Sigmoid colon (tissue), 7 donors: ENCODE measurements around the gene LAMA1. TPM values are rescaled to one million over a fixed set of nuclear protein-coding genes. Genes with fewer than 3 reads are reported as not detected.
A peak's percentile ranks its signal among the peaks of the same experiment; 100 is the strongest.

Experiments
- DNase-seq: peaks from one replicate; pipeline ENCODE4 v3.0.0-alpha.2; 2019
- H3K27ac ChIP-seq, 4 donors: fragments of 200-600 bp; sonication (generic); one replicate each; pipeline ENCODE4 v1.5.1; 2016 to 2019; ENCODE audit warnings: mild to moderate bottlenecking in 1 of 4
- H3K27me3 ChIP-seq, 3 donors: fragments of 200-600 bp; sonication (generic); one replicate each; pipeline ENCODE4 v1.5.1; 2019; ENCODE audit warnings: mild to moderate bottlenecking in 1 of 3
- H3K36me3 ChIP-seq, 4 donors: fragments of 200-600 bp; sonication (generic); one replicate each; pipeline ENCODE4 v1.5.1; 2016 to 2019
- H3K4me1 ChIP-seq, 4 donors: fragments of 200-600 bp; sonication (generic); one replicate each; pipeline ENCODE4 v1.5.1; 2017 to 2019
- H3K4me3 ChIP-seq, 4 donors: fragments of 200-600 bp; sonication (generic); one replicate each; pipeline ENCODE4 v1.5.1; 2017 to 2019; ENCODE audit warnings: mild to moderate bottlenecking in 2 of 4, moderate library complexity in 1 of 4
- H3K9me3 ChIP-seq, 4 donors: fragments of 200-600 bp in 3 of 4; sonication (generic) in 3 of 4; one replicate each; pipeline versions ENCODE4 v1.5.1 to v1.6.1; 2013 to 2019
- CTCF ChIP-seq, 4 experiments: fragments of 450-650 bp in 3 of 4; fragments of 200-600 bp in 1 of 4; IDR thresholded peaks; one replicate each; pipeline ENCODE4 v1.5.1; 2016 to 2019; ENCODE audit warnings: antibody characterized with exemption in 4 of 4, mild to moderate bottlenecking in 3 of 4, moderate library complexity in 2 of 4
- EP300 ChIP-seq, 4 donors: sonication (generic); formaldehyde crosslinking; IDR thresholded peaks; one replicate each; pipeline ENCODE4 v1.6.1; 2017; ENCODE audit warnings: antibody characterized with exemption in 4 of 4
- POLR2A ChIP-seq, 2 donors: fragments of 450-650 bp; IDR thresholded peaks; one replicate each; pipeline ENCODE4 v1.6.1; 2016; ENCODE audit warnings: antibody characterized with exemption in 2 of 2, mild to moderate bottlenecking in 2 of 2, moderate library complexity in 2 of 2
- POLR2AphosphoS5 ChIP-seq, 4 donors: sonication (generic); formaldehyde crosslinking; IDR thresholded peaks; one replicate each; pipeline ENCODE4 v1.6.1; 2017; ENCODE audit warnings: antibody characterized with exemption in 4 of 4
- WGBS, 2 donors: extraction: QIAGEN DNeasy Blood & Tissue Kit; methylation state at CpG; one replicate each; pipeline ENCODE4 v1.1.7; 2013; 5-methylcytosine and 5-hydroxymethylcytosine counted together
- intact Hi-C: fragments of 100-400 bp; cut with DNase I; formaldehyde crosslinking; loops from one replicate; pipeline ENCODE4 v1.15.1; 2023
- polyA plus RNA-seq, 3 donors: library from polyadenylated mRNA; stranded (reverse); fragments of 200-250 nt; gene quantifications; one replicate each; pipeline ENCODE4 v1.2.3, GENCODE V29; 2013
- total RNA-seq, 4 donors: library from RNA; depleted of rRNA; stranded (reverse); fragments of >200 nt; gene quantifications; one replicate each; pipeline ENCODE4 v1.1.0, GENCODE V29; 2016
- donor health status: healthy with polysubstance abuse.
- donor health status: Bipolar disorder and iron deficiency.
- donor health status: healthy.

Gene LAMA1
- total and polyA plus RNA-seq, 7 donors, result 0.27 to 19.2 (median 1.4) TPM

GRCh38 chr18:7023581-7023980 lies 94.0 kb downstream of the LAMA1 start:
- Histone ChIP-seq H3K9me3 (no peaks in the 10 kb centered on the region), H3K4me3 (no peak overlapping the region), H3K36me3 (no peaks in the 10 kb centered on the region), H3K27ac (no peak overlapping the region), H3K27me3 (no peaks in the 10 kb centered on the region), H3K4me1 (no peaks in the 10 kb centered on the region)
- no peak for DNase-seq
- intact Hi-C loops, result no loop called here
- 85 to 90% methylated on average over 7 of the region's 7 CpGs for whole genome bisulfite sequencing, 2 donors
- TF ChIP-seq POLR2A (IDR thresholded peaks at IDR 0.05) (no peak), EP300 (IDR thresholded peaks at IDR 0.05) (no peak), POLR2AphosphoS5 (IDR thresholded peaks at IDR 0.05) (no peak)

- 81 to 90% methylated on average over 19 of the region's 19 CpGs for WGBS, 2 donors
- Histone ChIP-seq H3K4me3 (no peak overlapping the region), H3K27ac (no peak overlapping the region), H3K9me3 (no peaks in the 10 kb centered on the region), H3K27me3 (no peaks in the 10 kb centered on the region), H3K4me1 (no peaks in the 10 kb centered on the region), H3K36me3 (no peaks in the 10 kb centered on the region)
- TF ChIP-seq POLR2AphosphoS5 (IDR thresholded peaks at IDR 0.05), result no peak
- TF ChIP-seq POLR2A (IDR thresholded peaks at IDR 0.05), result no peak
- no peak for TF ChIP-seq CTCF (IDR thresholded peaks at IDR 0.05)
- TF ChIP-seq EP300 (IDR thresholded peaks at IDR 0.05), result no peak
- DNase-seq, result no peak
- intact Hi-C loops, result no loop called here
These were observed 94.5 kb downstream of the LAMA1 start for GRCh38 chr18:7023063-7023580.

- Histone ChIP-seq H3K27me3 (no peaks in the 10 kb centered on the region), H3K4me3 (no peak overlapping the region), H3K9me3 (no peaks in the 10 kb centered on the region), H3K4me1 (no peaks in the 10 kb centered on the region), H3K27ac (no peak overlapping the region), H3K36me3 (no peaks in the 10 kb centered on the region)
- intact Hi-C loops, result no loop called here
- TF ChIP-seq POLR2A (IDR thresholded peaks at IDR 0.05), result no peak
- peak in 1 of 4 experiments; percentile 36 for TF ChIP-seq CTCF (IDR thresholded peaks at IDR 0.05)
- no peak for DNase-seq
- 41 to 64% methylated on average over 16 of the region's 16 CpGs for WGBS, 2 donors
These were observed 95.4 kb downstream of the LAMA1 start for GRCh38 chr18:7021994-7022840.

GRCh38 chr18:7020995-7021777 lies 96.4 kb downstream of the LAMA1 start:
- Histone ChIP-seq H3K4me1 (no peaks in the 10 kb centered on the region), H3K9me3 (no peaks in the 10 kb centered on the region), H3K27me3 (no peaks in the 10 kb centered on the region), H3K4me3 (no peak overlapping the region), H3K36me3 (no peaks in the 10 kb centered on the region), H3K27ac (no peak overlapping the region)
- TF ChIP-seq EP300 (IDR thresholded peaks at IDR 0.05), result no peak
- no peak for TF ChIP-seq POLR2A (IDR thresholded peaks at IDR 0.05)
- no peak for TF ChIP-seq POLR2AphosphoS5 (IDR thresholded peaks at IDR 0.05)
- TF ChIP-seq CTCF (IDR thresholded peaks at IDR 0.05), result no peak
- intact Hi-C loops, result no loop called here
- no peak for DNase-seq
- WGBS, 2 donors, result 88 to 94% methylated on average over 13 of the region's 13 CpGs

GRCh38 chr18:7017013-7017412 lies 100.6 kb downstream of the LAMA1 start:
- WGBS, 2 donors, result 87% methylated on average over 5 of the region's 5 CpGs

More at GRCh38 chr18:7017013-7017412, 100.6 kb downstream of the LAMA1 start:
- Histone ChIP-seq H3K4me1 (no peaks in the 10 kb centered on the region), H3K36me3 (no peaks in the 10 kb centered on the region), H3K27ac (no peak overlapping the region), H3K9me3 (no peaks in the 10 kb centered on the region), H3K4me3 (no peak overlapping the region), H3K27me3 (no peaks in the 10 kb centered on the region)
- intact Hi-C loops, result no loop called here
- TF ChIP-seq CTCF (IDR thresholded peaks at IDR 0.05) (no peak), POLR2AphosphoS5 (IDR thresholded peaks at IDR 0.05) (no peak), POLR2A (IDR thresholded peaks at IDR 0.05) (no peak), EP300 (IDR thresholded peaks at IDR 0.05) (no peak)
- DNase-seq, result no peak
